GM04504 (cell line): ENCODE results near the gene SPDYE18.
A peak's percentile ranks its signal among the peaks of the same experiment; 100 is the strongest.
"Not testable (repeated sequence)": the region's sequence is repeated elsewhere in the genome, so short reads cannot be mapped to it uniquely, and the experiment has no call there.

ENCODE experiments used
- DNase-seq: peaks from one replicate; pipeline ENCODE4 v3.0.0-alpha.2; 2012; ENCODE audit warnings: low read depth

SPDYE18 gene

DNA sequence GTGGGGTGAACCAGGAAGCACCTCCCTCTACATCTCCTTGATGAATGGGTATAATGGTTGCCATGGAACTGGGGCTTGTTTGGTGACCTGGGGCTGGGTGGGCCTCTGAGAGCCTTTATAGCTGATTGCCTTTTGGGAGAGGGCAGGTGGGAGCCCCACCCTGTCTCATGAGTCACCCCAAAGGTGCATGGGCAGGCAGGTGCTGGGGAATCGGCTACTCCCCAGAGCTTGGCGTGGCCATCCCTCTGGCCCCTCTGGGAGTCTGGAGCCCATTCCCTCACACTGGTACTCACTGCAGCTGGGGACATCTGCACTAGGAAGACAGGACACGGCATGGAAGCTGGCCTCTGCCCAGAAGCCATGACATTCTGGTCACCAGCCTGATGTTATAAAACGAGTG is at the start of gene SPDYE18:
Gene SPDYE18, minus strand, starts transcription at position 2 of the 400 bp plus-strand sequence. CDS start 2,046 bp downstream, outside the sequence.
- DNase-seq: not testable (repeated sequence)

- DNase-seq: not testable (repeated sequence)
Observed at GRCh38 chr7:77108362-77108761, 46.0 kb upstream of the SPDYE18 start.

- DNase-seq: not testable (repeated sequence)
Observed at GRCh38 chr7:77107659-77108058, 45.3 kb upstream of the SPDYE18 start.

DNA sequence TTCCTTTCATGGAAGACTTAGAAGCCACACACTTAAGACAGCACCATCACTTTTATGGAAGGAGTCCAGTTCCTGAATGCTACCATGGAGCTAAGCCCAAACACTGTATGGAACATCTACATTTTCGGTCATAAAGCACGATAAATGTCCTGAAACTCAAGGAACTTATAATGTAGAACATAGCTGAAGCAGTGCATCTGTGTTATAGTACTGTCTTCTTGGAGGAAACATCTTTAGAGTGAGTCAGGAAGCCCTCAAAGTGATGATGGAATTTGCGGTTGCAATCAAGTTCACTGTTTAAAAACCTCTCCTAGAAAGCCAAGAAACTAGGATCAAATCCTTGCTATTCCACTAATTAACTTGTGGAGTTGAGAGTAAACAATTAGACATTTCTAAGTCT is 43.5 kb upstream of the SPDYE18 start:
- not testable (repeated sequence) for DNase-seq

DNA sequence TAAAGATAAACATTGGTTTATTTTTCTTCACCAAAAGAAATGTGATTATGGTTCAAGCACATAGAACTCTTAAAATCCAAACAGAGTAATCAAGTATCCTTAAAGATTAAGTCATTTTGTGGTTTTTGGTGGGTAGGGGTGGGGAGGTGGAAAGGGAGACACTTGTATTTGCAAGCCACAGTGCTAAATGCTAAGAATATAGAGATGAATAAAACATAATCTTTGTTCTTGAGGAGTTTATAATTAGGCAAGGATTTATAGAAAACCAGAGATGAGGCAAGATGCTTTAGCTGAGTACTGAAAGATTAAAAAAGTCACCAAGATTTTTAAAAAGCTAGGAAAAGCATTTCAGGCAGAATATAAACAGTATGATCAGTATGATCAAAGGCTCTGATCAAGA is 40.3 kb upstream of the SPDYE18 start:
- DNase-seq: not testable (repeated sequence)

- not testable (repeated sequence) for DNase-seq
Observed at GRCh38 chr7:77101187-77101586, 38.8 kb upstream of the SPDYE18 start.

DNA sequence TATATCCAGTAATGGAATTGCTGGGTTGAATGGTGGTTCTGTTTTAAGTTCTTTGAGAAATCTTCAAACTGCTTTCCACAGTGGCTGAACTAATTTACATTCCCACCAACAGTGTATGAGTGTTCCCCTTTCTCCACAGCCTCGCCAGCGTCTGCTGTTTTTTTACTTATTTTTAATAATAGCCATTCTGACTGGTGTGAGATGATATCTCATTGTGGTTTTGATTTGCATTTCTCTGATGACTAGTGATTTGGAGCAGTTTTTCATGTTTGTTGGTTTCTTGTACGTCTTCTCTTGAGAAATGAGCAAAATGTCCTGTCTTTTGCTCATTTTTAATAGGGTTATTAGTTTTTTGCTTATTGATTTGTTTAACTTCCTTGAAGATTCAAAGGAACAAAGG is 38.1 kb upstream of the SPDYE18 start:
- not testable (repeated sequence) for DNase-seq

DNA sequence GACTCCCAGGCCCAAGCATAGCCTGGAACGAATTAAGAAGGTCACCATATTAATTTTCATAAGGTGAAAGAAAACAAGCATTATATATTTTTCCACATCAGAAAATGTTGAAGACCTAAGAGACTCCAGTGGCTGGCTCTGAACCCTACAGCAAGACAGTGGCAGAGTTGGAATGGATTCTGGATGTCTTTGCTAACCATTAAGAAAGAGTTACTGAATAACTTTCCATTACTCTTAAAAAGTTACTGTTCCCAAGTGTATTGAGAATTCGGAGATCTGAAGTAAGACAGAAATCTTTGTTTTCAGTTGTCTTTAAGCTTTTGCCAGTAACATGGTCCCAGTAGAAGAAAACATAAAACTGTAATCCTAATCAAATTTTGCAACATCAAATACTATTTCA is 29.9 kb upstream of the SPDYE18 start:
- not testable (repeated sequence) for DNase-seq

DNA sequence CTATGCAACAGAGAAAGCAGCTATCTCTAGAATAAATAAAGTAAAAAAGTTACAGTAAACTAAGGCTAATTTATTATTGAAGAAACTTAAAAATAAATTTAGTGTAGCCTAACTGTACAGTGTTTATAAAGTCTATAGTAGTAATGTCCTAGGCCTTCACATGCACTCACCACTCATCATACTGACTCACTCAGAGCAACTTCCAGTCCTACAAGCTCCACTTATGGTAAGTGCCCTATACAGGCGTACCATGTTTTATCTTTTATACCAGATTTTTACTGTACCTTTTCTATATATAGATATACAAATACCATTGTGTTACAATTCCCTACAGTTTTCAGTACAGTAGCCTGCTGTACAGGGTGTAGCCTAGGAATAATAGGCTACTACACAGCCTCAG is 19.8 kb upstream of the SPDYE18 start:
- not testable (repeated sequence) for DNase-seq

DNA sequence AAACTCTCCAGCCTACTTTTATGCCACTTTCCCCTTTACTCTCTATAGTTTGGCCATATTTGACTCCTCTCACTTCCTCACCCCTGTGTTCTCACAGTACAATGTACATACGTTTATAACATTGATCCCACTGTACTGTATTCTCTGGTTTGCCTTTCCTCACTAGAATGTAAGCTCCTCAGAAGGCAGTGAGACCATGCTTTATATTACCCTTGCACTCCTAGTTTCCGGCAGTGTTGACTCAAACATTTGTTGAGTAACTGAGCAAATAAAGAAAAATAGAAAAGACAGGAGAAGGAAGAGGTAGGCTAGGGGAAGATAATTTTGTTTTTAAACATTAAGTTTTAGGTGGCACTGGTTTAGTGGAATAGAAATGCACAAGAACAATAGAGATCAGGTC is 17.9 kb upstream of the SPDYE18 start:
- not testable (repeated sequence) for DNase-seq

- not testable (repeated sequence) for DNase-seq
Observed at GRCh38 chr7:77079624-77080023, 17.3 kb upstream of the SPDYE18 start.

- DNase-seq: not testable (repeated sequence)
Observed at GRCh38 chr7:77079112-77079511, 16.8 kb upstream of the SPDYE18 start.

DNA sequence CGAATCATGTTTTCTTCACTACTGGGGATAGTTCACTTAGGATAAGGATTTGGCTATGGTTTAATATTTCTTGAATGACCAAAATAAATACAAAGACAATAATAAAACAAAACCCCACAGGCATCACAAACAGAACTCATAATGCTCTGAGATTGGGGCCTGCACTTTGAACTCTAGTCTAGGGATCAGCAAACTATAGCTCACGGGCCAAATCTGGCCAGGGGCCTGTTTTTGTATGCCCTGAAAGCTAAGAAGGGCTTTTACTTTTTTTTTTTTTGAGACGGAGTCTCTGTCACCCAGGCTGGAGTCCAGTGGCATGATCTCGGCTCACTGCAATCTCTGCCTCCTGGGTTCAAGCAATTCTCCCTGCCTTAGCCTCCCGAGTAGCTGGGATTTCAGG is 14.7 kb upstream of the SPDYE18 start:
- DNase-seq: not testable (repeated sequence)

DNA sequence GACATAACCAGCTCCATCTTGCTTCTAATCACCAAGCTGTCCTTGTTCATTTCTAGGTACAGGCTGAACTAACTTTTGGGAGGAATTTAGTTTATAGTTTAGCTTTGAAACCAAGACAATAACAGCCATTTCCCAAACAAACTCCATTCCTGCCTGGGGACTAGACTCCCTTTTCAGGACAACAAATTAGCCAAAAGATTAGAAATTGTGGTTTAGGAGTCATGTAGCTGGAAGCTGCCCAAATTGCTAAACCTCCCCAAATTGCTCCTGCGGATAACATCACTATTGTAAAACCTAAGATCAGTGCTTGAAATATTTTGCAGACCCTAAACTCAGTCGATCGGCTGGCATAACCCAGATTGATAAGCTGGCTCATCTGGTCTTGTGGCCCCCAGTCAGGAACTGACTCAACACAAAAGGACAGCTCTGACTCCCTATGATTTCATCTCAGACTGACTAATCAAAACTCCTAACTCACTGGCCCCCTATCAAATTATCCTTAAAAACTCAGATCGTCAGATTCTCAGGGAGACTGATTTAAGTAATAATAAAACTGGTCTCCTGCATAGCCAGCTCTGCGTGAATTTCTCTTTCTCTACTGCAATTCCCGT is 12.5 kb upstream of the SPDYE18 start:
- DNase-seq: peak; percentile 1

DNA sequence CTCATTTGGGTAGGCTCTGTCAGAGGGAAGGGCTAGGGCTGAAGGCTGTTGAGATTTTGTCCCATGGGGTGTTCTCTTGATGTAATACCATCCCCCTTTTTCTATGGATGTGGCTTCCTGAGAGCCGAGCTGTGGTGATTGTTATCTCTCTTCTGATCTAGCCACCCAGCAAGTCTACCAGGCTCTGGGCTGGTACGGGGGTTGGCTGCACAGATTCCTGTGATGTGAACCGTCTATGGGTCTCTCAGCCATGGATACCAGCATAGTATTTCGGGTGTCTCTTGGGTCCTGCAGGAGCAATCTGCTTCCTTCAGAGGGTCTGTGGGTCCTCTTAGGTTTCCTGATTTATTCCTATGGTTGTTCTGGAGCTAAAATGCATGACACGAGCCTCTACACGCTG is 8.8 kb upstream of the SPDYE18 start:
- DNase-seq: not testable (repeated sequence)

DNA sequence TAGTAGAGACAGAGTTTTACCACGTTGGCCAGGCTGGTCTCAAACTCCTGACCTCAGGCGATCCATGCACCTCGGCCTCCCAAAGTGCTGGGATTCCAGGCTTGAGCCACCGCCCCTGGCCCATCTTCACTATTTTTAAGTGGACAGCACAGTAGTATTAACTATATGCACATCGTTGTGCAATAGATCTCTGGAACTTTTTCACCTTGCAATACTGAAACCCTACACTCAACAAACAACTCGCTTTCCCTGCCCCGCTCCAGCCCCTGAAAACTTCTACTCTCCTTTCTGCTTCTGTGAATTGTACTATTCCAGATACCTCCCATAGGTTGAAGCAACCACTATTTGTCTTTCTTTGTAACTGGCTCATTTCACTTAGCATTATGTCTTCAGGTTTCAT is 3.5 kb upstream of the SPDYE18 start:
- not testable (repeated sequence) for DNase-seq

GRCh38 chr7:77063732-77064131 is 1.4 kb upstream of the SPDYE18 start:
- DNase-seq: not testable (repeated sequence)

DNA sequence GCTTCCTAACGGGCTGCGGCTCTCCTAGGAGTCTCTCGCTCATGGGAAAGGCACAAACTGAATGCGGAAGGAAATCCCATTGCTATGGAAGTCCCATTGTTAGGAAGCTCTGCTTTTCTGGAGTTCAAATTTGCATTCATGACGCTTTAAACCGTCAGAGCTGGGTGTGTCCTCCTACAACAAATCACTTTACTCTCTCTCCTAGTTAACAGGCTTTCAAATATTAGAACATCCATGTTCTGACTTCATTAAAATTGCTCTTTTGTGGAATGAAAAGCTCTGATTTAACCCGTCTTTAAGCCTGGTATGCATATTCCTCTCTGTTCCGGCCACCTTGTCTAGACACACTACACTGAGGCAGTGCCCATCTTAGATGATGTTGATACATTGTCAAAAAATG is 30.1 kb downstream of the SPDYE18 start, which contains the start of gene SPDYE17:
Gene SPDYE17, minus strand, starts transcription at position 101 of the 400 bp plus-strand sequence. CDS start 1,791 bp downstream, outside the sequence.
- not testable (repeated sequence) for DNase-seq

DNA sequence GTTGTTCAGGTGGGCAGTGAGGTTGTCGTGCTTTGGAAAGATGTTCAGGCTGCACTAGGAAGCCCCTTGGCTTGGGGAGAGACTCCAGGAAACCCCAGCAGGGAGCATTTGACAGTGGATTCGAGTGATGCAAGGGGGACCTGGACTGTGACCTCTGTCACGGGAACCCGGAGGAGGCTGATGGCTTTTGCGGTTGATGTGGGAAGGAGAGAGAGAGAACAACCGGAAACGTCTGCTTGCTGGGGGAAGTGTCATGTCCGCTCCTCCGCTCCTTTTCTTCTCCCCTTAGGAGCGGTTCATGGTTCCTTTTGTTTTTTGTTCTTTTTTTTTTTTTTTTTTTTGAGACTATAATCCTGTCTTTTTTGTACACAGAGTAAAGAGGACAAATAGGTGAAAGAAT is 36.0 kb downstream of the SPDYE18 start:
- not testable (repeated sequence) for DNase-seq

GRCh38 chr7:77010074-77010680 is 52.2 kb downstream of the SPDYE18 start:
- DNase-seq: peak; percentile 4

GRCh38 chr7:77008000-77008399 is 54.4 kb downstream of the SPDYE18 start:
- peak; percentile 56 for DNase-seq

GRCh38 chr7:77006127-77007110 is 55.9 kb downstream of the SPDYE18 start:
- DNase-seq: not testable (repeated sequence)
